ENCODE results near the gene DOCK3. TPM values are rescaled to one million over a fixed set of nuclear protein-coding genes. Genes with fewer than 3 reads are reported as not detected.

The DOCK3 gene
- total RNA-seq, 4 donors from 2014 or later = 0.33 to 5.3 (median 0.50) TPM

- no peak for TF ChIP-seq CTCF (IDR thresholded peaks at IDR 0.05; ENCODE audit: low read depth)
Observed at GRCh38 chr3:51297333-51297732, 622.6 kb downstream of the DOCK3 start.

DNA sequence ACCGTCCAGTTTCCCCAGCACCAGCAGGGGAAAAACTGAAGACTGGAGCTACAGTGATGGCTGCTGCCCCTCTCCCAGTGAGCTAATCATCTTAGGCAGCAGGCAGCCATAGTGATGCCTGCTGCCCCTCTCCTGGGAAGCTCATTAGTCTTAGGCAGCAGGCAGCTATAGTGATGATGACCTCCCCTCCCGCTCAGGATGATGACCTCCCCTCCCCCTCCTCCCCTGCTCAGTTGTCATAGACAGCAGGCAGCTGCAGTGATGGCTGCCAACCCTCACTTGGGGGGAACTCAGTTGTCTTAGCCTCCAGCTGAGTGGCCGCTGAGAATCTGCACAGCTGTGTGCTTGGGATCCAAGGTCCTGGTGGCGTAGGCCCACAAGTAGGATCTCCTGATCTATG, 629.5 kb downstream of the DOCK3 start:
- no peak for TF ChIP-seq CTCF (IDR thresholded peaks at IDR 0.05; ENCODE audit: low read depth)

- TF ChIP-seq CTCF (IDR thresholded peaks at IDR 0.05; ENCODE audit: low read depth) = no peak
Observed at GRCh38 chr3:51306093-51306492, 631.4 kb downstream of the DOCK3 start.

GRCh38 chr3:51307458-51307857, 632.7 kb downstream of the DOCK3 start:
- no peak for TF ChIP-seq CTCF (IDR thresholded peaks at IDR 0.05; ENCODE audit: low read depth)

GRCh38 chr3:51311055-51311454, 636.3 kb downstream of the DOCK3 start:
- no peak for TF ChIP-seq CTCF (IDR thresholded peaks at IDR 0.05; ENCODE audit: low read depth)

DNA sequence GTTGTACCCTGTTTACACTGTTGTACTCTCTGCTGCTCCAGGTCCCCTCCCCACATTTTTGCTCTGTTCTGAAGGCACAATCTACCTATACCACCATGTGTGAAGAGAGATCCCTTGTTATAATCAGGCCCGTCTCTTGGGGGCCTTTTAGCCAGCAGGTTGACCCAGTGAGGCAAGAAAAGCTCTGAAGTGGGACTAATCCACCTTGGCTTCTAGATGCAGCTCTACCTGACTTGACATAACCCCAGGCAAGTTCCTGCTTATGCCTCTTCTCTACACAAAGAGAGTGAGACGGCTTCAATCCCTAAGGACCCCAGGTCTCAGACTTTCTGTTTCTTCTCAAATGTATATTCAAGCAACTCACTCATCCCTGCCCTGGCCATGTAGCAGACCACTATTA, 653.5 kb downstream of the DOCK3 start:
- TF ChIP-seq CTCF (IDR thresholded peaks at IDR 0.05; ENCODE audit: low read depth) = no peak

GRCh38 chr3:51330046-51330445, 655.3 kb downstream of the DOCK3 start:
- no peak for TF ChIP-seq CTCF (IDR thresholded peaks at IDR 0.05; ENCODE audit: low read depth)

Measured in subcutaneous adipose tissue (tissue), 4 donors.